Esophagus muscularis mucosa (tissue), 3 donors: ENCODE data around the gene COL4A1.

Experiments
- CTCF ChIP-seq, 3 experiments: fragments of 200-600 bp in 2 of 3; fragments of 450-650 bp in 1 of 3; sonication (generic) in 2 of 3; IDR thresholded peaks; one replicate each; pipeline ENCODE4 v1.5.1; 2017 to 2019; ENCODE audit warnings: antibody characterized with exemption in 3 of 3, mild to moderate bottlenecking in 2 of 3, moderate library complexity in 1 of 3
- POLR2AphosphoS5 ChIP-seq, 2 donors: sonication (generic); formaldehyde crosslinking; IDR thresholded peaks; one replicate each; pipeline ENCODE4 v1.6.1; 2017; ENCODE audit warnings: antibody characterized with exemption in 2 of 2

- TF ChIP-seq CTCF (IDR thresholded peaks at IDR 0.05) (no peak), POLR2AphosphoS5 (IDR thresholded peaks at IDR 0.05) (peak in 1 of 2 donors; percentile 55)
Observed at GRCh38 chr13:110265341-110265681, 41.6 kb downstream of the COL4A1 start.
